Liver (tissue), 9 donors: ENCODE measurements around the gene NOTCH4. TPM values are rescaled to one million over a fixed set of nuclear protein-coding genes. Genes with fewer than 3 reads are reported as not detected.

Experiments
- DNase-seq: peaks from one replicate; pipeline ENCODE4 v3.0.0-alpha.2; 2017; ENCODE audit warnings: low spot score
- H3K27ac ChIP-seq, 2 donors: one replicate each; pipeline ENCODE4 v1.7.0; 2013; ENCODE audit warnings: inconsistent platforms in 2 of 2, low read length in 2 of 2, control low read depth in 1 of 2, low read depth in 1 of 2, mild to moderate bottlenecking in 1 of 2
- H3K27me3 ChIP-seq, 4 donors: one replicate each; pipeline versions ENCODE4 v1.6.1 to v1.7.0; 2013; ENCODE audit warnings: low read length in 3 of 4, inconsistent platforms in 1 of 4, mild to moderate bottlenecking in 1 of 4, moderate library complexity in 1 of 4; ENCODE audit not compliant: control insufficient read depth in 4 of 4, insufficient read depth in 4 of 4
- H3K36me3 ChIP-seq, 4 donors: one replicate each; pipeline versions ENCODE4 v1.6.1 to v1.7.0; 2013; ENCODE audit warnings: low read length in 3 of 4, mild to moderate bottlenecking in 3 of 4, low read depth in 1 of 4, moderate library complexity in 1 of 4; ENCODE audit not compliant: control insufficient read depth in 4 of 4, insufficient read depth in 3 of 4
- H3K4me1 ChIP-seq, 4 donors: one replicate each; pipeline versions ENCODE4 v1.6.1 to v1.7.0; 2013; ENCODE audit warnings: low read length in 3 of 4, mild to moderate bottlenecking in 3 of 4, moderate library complexity in 1 of 4; ENCODE audit not compliant: control insufficient read depth in 4 of 4, insufficient read depth in 4 of 4
- H3K4me3 ChIP-seq, 3 donors: one replicate each; pipeline versions ENCODE4 v1.6.1 to v1.7.0; 2013; ENCODE audit warnings: low read length in 3 of 3, control low read depth in 1 of 3, low read depth in 1 of 3, mild to moderate bottlenecking in 1 of 3
- H3K9ac ChIP-seq, 2 donors: one replicate each; pipeline ENCODE4 v1.7.0; 2013; ENCODE audit warnings: low read length in 2 of 2, mild to moderate bottlenecking in 2 of 2, moderate library complexity in 2 of 2, control low read depth in 1 of 2, low read depth in 1 of 2
- H3K9me3 ChIP-seq, 4 donors: one replicate each; pipeline versions ENCODE4 v1.6.1 to v1.7.0; 2013; ENCODE audit warnings: low read length in 3 of 4; ENCODE audit not compliant: control insufficient read depth in 4 of 4
- EGR1 ChIP-seq, 2 donors: IDR thresholded peaks; 2 replicates each; pipeline ENCODE4 v1.6.1; 2016 to 2018; ENCODE audit warnings: antibody characterized with exemption in 2 of 2, low read depth in 2 of 2
- FOXA1 ChIP-seq: IDR thresholded peaks from 2 replicates; pipeline ENCODE4 v1.6.1; 2016; ENCODE audit warnings: antibody characterized with exemption
- FOXA2 ChIP-seq: IDR thresholded peaks from 2 replicates; pipeline ENCODE4 v1.6.1; 2016; ENCODE audit warnings: antibody characterized with exemption
- GABPA ChIP-seq, 2 donors: IDR thresholded peaks in 1 of 2; conservative IDR thresholded peaks in 1 of 2; 2 replicates each; pipeline ENCODE4 v1.6.1; 2016; ENCODE audit warnings: antibody characterized with exemption in 2 of 2, mild to moderate bottlenecking in 1 of 2, moderate library complexity in 1 of 2
- HNF4A ChIP-seq, 2 donors: conservative IDR thresholded peaks; 2 replicates each; pipeline ENCODE4 v1.6.1; 2016; ENCODE audit warnings: antibody characterized with exemption in 2 of 2, mild to moderate bottlenecking in 2 of 2
- HNF4G ChIP-seq: IDR thresholded peaks from 2 replicates; pipeline ENCODE4 v1.6.1; 2016; ENCODE audit warnings: antibody characterized with exemption
- JUND ChIP-seq, 2 donors: IDR thresholded peaks; 2 replicates each; pipeline ENCODE4 v1.6.1; 2016; ENCODE audit warnings: antibody characterized with exemption in 2 of 2
- NR2F2 ChIP-seq: IDR thresholded peaks from 2 replicates; pipeline ENCODE4 v1.6.1; 2016; ENCODE audit warnings: antibody characterized with exemption
- RAD21 ChIP-seq, 2 donors: IDR thresholded peaks; 2 replicates each; pipeline ENCODE4 v1.6.1; 2016; ENCODE audit warnings: antibody characterized with exemption in 2 of 2, mild to moderate bottlenecking in 2 of 2
- RXRA ChIP-seq, 2 donors: IDR thresholded peaks; 2 replicates each; pipeline ENCODE4 v1.6.1; 2017 to 2018; ENCODE audit warnings: antibody characterized with exemption in 2 of 2, mild to moderate bottlenecking in 1 of 2
- SP1 ChIP-seq: IDR thresholded peaks from 2 replicates; pipeline ENCODE4 v1.6.1; 2018; ENCODE audit warnings: antibody characterized with exemption, mild to moderate bottlenecking
- TAF1 ChIP-seq: conservative IDR thresholded peaks from 2 replicates; pipeline ENCODE4 v1.6.1; 2016; ENCODE audit warnings: antibody characterized with exemption, mild to moderate bottlenecking
- YY1 ChIP-seq: IDR thresholded peaks from 2 replicates; pipeline ENCODE4 v1.6.1; 2016; ENCODE audit warnings: antibody characterized with exemption, mild to moderate bottlenecking
- WGBS: extraction: QIAGEN DNeasy Blood & Tissue Kit; methylation state at CpG from one replicate; pipeline ENCODE4 v1.1.7; 2013; 5-methylcytosine and 5-hydroxymethylcytosine counted together
- polyA plus RNA-seq, 2 donors: library from polyadenylated mRNA; stranded (reverse) in 1 of 2; unstranded in 1 of 2; fragments of 200-250 nt in 1 of 2; fragments of >200 nt in 1 of 2; fragmentation: Nextera tagmentation in 1 of 2; extraction: Ambion mirVana in 1 of 2; gene quantifications; one replicate each; pipeline versions ENCODE4 v1.2.1 to v1.2.3, GENCODE V29; 2013 to 2015
- total RNA-seq, 2 donors: library from RNA; depleted of rRNA; stranded (reverse); fragments of >200 nt; gene quantifications; one replicate each; pipeline ENCODE4 v1.2.3, GENCODE V29; 2014
- TF ChIP-seq, protein P1 (sequence below): IDR thresholded peaks from 2 replicates; pipeline ENCODE4 v1.6.1; 2016; ENCODE audit warnings: antibody characterized with exemption, mild to moderate bottlenecking
- TF ChIP-seq, protein P2 (sequence below): IDR thresholded peaks from 2 replicates; pipeline ENCODE4 v1.6.1; 2016; ENCODE audit warnings: antibody characterized with exemption
- TF ChIP-seq, protein P3 (sequence below): IDR thresholded peaks from 2 replicates; pipeline ENCODE4 v1.6.1; 2016; ENCODE audit warnings: antibody characterized with exemption
- TF ChIP-seq, protein P4 (sequence below): IDR thresholded peaks from 2 replicates; pipeline ENCODE4 v1.6.1; 2016; ENCODE audit warnings: antibody characterized with exemption
- TF ChIP-seq, protein P5 (sequence below): fragments of 150-350 bp; IDR thresholded peaks from 2 replicates; pipeline ENCODE4 v1.5.1; 2017; ENCODE audit warnings: improper control_type of control experiment, low read depth, low read length; ENCODE audit not compliant: missing input control
- donor health status: healthy.
- donor health status: healthy.
- donor health status: healthy.
- donor health status: healthy.
- donor health status: healthy.

Gene NOTCH4
- total and polyA plus RNA-seq, 4 donors, result 2.6 to 15.1 (median 8.8) TPM

DNA sequence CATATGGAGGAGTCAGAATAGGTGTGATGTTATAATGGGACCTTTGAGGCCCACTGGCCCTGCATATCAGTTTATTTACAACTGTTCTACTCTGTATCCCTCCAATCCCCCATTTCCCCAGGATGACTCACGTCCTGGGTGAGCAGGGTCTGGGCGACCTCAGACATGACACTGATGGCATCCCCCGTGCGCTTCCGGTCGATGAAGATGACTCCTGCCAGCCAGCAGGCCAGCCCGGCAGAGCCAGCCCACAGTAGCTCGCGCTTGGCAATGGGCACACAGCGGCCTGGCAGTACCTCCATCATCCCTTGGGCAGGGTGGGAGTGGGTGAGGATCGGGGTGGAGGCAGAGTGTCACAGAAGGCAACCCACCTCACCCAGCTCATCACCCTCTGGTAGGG lies 53.6 kb downstream of the NOTCH4 start:
- TF ChIP-seq GABPA (IDR thresholded peaks at IDR 0.05 in 1 of 2, conservative IDR thresholded peaks at IDR 0.05 in 1 of 2) (no peak), JUND (IDR thresholded peaks at IDR 0.05) (no peak), RXRA (IDR thresholded peaks at IDR 0.05) (no peak), TAF1 (no peak), NR2F2 (no peak), FOXA1 (no peak), HNF4A (conservative IDR thresholded peaks at IDR 0.05) (no peak), HNF4G (no peak), FOXA2 (no peak), RAD21 (IDR thresholded peaks at IDR 0.05) (no peak), EGR1 (IDR thresholded peaks at IDR 0.05; ENCODE audit: low read depth in 2 of 2) (no peak), SP1 (no peak), YY1 (no peak)
- TF ChIP-seq, protein P1, sequence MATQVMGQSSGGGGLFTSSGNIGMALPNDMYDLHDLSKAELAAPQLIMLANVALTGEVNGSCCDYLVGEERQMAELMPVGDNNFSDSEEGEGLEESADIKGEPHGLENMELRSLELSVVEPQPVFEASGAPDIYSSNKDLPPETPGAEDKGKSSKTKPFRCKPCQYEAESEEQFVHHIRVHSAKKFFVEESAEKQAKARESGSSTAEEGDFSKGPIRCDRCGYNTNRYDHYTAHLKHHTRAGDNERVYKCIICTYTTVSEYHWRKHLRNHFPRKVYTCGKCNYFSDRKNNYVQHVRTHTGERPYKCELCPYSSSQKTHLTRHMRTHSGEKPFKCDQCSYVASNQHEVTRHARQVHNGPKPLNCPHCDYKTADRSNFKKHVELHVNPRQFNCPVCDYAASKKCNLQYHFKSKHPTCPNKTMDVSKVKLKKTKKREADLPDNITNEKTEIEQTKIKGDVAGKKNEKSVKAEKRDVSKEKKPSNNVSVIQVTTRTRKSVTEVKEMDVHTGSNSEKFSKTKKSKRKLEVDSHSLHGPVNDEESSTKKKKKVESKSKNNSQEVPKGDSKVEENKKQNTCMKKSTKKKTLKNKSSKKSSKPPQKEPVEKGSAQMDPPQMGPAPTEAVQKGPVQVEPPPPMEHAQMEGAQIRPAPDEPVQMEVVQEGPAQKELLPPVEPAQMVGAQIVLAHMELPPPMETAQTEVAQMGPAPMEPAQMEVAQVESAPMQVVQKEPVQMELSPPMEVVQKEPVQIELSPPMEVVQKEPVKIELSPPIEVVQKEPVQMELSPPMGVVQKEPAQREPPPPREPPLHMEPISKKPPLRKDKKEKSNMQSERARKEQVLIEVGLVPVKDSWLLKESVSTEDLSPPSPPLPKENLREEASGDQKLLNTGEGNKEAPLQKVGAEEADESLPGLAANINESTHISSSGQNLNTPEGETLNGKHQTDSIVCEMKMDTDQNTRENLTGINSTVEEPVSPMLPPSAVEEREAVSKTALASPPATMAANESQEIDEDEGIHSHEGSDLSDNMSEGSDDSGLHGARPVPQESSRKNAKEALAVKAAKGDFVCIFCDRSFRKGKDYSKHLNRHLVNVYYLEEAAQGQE, result no peak
- TF ChIP-seq, protein P2, sequence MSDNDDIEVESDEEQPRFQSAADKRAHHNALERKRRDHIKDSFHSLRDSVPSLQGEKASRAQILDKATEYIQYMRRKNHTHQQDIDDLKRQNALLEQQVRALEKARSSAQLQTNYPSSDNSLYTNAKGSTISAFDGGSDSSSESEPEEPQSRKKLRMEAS, result no peak
- TF ChIP-seq, protein P3, sequence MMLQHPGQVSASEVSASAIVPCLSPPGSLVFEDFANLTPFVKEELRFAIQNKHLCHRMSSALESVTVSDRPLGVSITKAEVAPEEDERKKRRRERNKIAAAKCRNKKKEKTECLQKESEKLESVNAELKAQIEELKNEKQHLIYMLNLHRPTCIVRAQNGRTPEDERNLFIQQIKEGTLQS, result no peak
- TF ChIP-seq, protein P4, sequence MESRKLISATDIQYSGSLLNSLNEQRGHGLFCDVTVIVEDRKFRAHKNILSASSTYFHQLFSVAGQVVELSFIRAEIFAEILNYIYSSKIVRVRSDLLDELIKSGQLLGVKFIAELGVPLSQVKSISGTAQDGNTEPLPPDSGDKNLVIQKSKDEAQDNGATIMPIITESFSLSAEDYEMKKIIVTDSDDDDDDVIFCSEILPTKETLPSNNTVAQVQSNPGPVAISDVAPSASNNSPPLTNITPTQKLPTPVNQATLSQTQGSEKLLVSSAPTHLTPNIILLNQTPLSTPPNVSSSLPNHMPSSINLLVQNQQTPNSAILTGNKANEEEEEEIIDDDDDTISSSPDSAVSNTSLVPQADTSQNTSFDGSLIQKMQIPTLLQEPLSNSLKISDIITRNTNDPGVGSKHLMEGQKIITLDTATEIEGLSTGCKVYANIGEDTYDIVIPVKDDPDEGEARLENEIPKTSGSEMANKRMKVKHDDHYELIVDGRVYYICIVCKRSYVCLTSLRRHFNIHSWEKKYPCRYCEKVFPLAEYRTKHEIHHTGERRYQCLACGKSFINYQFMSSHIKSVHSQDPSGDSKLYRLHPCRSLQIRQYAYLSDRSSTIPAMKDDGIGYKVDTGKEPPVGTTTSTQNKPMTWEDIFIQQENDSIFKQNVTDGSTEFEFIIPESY, result no peak
- TF ChIP-seq, protein P5, sequence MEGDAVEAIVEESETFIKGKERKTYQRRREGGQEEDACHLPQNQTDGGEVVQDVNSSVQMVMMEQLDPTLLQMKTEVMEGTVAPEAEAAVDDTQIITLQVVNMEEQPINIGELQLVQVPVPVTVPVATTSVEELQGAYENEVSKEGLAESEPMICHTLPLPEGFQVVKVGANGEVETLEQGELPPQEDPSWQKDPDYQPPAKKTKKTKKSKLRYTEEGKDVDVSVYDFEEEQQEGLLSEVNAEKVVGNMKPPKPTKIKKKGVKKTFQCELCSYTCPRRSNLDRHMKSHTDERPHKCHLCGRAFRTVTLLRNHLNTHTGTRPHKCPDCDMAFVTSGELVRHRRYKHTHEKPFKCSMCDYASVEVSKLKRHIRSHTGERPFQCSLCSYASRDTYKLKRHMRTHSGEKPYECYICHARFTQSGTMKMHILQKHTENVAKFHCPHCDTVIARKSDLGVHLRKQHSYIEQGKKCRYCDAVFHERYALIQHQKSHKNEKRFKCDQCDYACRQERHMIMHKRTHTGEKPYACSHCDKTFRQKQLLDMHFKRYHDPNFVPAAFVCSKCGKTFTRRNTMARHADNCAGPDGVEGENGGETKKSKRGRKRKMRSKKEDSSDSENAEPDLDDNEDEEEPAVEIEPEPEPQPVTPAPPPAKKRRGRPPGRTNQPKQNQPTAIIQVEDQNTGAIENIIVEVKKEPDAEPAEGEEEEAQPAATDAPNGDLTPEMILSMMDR, result no peak
- no peak overlapping the region for H3K9ac ChIP-seq
- H3K9me3 ChIP-seq, result no peaks in the 10 kb centered on the region
- H3K4me1 ChIP-seq, result peaks cover 0 to 16% (median 10%) of the 10 kb centered on the region in 4 donors
- H3K36me3 ChIP-seq, result peaks cover 5 to 32% (median 11%) of the 10 kb centered on the region in 4 donors
- DNase-seq, result no peak
- no peak overlapping the region for H3K4me3 ChIP-seq
- no peaks in the 10 kb centered on the region for H3K27me3 ChIP-seq
- WGBS, result 94% methylated on average over 11 of the region's 11 CpGs
- H3K27ac ChIP-seq, result no peak overlapping the region
